ENCODE results near the gene ZC3H15. TPM values are rescaled to one million over a fixed set of nuclear protein-coding genes. Genes with fewer than 3 reads are reported as not detected.
A peak's percentile ranks its signal among the peaks of the same experiment; 100 is the strongest.
"Not testable (repeated sequence)": the region's sequence is repeated elsewhere in the genome, so short reads cannot be mapped to it uniquely, and the experiment has no call there.

ZC3H15 gene
- 20.0 TPM for total RNA-seq

- DNase-seq (ENCODE audit: low spot score): peak; percentile 98
Measured at GRCh38 chr2:186485871-186486650, at the start of gene ZC3H15. Gene ZC3H15 (plus strand): TSS chr2:186486260. CDS start chr2:186486383, 123 bp downstream.

DNA sequence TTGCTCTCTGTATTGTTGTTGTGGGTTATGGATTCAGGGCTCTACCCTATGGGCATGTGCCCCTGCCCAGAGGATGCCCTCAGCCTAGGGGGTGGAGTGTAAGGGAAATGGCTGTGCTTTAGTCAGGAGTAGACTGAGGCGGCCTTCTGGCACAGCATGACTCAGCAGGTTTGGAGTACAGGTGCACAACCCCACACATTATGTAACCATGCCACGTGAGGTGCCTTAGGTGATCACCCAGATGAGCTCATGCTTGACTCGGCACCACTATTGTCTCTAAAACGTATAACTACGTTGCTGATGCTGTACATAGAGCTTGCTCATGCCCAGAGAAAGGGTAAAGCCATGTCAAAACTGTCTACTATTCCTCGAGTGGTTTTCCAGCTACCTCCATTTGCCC is 48.3 kb upstream of the ZC3H15 start:
- ATAC-seq (no peak), DNase-seq (ENCODE audit: low spot score) (no peak)

More at GRCh38 chr2:186485871-186486650, at the start of gene ZC3H15:
- peak; percentile 97 for ATAC-seq

DNA sequence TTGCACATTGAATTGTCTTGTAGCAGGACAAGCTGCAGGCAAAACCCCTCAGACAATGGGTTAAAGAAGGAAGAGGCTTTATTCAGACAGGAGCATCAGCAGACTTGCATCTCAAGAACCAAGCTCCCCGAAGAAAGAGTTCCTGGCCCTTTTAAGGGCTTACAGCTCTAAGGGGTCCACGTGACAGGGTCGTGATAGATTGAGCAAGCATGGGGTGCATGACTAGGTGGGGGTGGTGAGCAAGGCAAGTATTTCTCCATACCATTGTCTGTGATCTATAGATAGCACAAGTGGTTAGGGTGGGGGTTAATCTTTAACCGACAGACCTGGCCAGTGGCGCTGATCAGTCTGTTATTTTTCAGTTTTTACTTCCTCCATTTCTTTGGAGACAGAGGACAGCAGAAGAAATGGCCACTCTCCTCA is 46.4 kb upstream of the ZC3H15 start:
- DNase-seq (ENCODE audit: low spot score); ATAC-seq: not testable (repeated sequence)

DNA sequence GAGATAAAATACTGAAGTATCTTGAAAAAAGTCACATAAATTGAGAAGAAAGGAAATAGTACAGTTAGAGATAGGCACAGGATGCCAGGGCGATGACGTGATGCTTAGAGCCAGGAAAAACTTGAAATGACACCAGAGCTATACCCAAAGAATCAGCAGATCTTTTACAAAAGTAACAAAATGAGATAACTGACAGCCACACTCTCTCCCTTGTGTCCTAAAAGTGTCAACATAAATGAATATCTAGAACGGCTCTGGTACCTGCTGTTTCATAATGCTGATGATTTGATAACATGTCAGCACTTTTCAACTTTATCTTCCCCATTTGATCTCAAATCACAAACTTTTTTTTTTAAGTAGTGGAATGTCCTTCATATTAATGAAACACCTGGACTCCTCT is 45.6 kb upstream of the ZC3H15 start:
- DNase-seq (ENCODE audit: low spot score): no peak
- no peak for ATAC-seq

GRCh38 chr2:186442885-186443284 is 43.2 kb upstream of the ZC3H15 start:
- ATAC-seq (no peak), DNase-seq (ENCODE audit: low spot score) (no peak)

DNA sequence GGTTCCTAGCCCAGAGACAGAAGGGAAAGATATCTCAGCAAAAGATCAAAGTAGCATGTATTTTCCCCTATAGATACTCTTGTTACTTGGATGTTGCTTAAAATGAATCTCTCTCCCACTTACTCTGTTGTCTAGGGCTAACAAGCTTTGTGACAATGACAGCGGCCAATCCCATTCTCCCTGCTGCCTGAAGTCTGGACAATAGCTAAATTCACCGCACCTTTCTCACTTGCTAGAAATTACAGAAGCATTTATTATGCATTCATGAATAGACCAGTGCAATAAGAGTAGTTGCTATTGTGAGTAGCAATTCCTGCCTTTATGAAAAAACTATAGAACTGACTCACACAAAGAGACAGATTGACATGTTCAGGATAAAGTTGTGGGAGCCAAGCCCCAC is 42.2 kb upstream of the ZC3H15 start:
- ATAC-seq: no peak
- DNase-seq (ENCODE audit: low spot score): no peak

DNA sequence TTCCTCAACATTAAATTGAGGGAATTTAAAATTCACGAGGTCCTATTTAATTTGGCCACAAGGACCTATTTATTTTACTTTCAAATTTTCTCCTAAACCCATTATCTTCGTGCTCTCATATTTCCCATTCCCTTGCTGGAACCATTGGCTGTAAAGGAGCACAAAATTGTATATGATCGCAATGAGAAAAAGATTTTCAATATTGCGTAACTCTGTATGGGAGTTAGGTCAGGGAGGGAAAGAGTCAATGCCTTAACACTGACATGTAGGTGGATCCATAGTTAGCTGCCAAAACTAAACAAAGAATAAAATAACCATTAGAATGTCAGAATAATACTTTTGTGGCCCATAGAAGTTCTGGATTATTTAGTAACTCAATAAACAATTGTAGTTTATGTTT is 40.6 kb upstream of the ZC3H15 start:
- no peak for ATAC-seq

GRCh38 chr2:186455613-186456012 is 30.4 kb upstream of the ZC3H15 start:
- no peak for DNase-seq (ENCODE audit: low spot score)
- no peak for ATAC-seq

More for the DNA sequence above, 40.6 kb upstream of the ZC3H15 start:
- DNase-seq (ENCODE audit: low spot score): no peak

GRCh38 chr2:186456941-186457340 is 29.1 kb upstream of the ZC3H15 start:
- DNase-seq (ENCODE audit: low spot score) (no peak), ATAC-seq (no peak)

GRCh38 chr2:186457908-186458307 is 28.2 kb upstream of the ZC3H15 start:
- no peak for ATAC-seq

DNA sequence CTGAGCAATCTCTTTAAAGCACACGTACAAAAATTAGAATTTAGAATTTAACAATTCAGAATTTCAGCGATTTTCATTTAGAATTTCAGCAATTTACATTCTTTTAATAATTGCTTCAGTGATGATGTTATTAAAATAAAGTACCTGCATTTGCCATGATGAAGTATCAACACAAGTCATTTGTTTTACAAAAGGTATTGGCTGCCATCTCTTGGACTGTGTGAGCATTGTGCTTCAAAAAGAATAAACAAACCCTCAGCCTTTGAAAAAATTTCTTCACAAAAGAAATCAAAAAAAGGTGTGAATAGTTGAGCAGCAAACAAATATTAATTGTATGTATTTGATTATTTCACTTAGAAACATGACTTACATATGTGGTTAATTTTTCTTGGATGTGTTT is 27.1 kb upstream of the ZC3H15 start:
- DNase-seq (ENCODE audit: low spot score): no peak
- peak; percentile 39 for ATAC-seq

More at GRCh38 chr2:186457908-186458307, 28.2 kb upstream of the ZC3H15 start:
- no peak for DNase-seq (ENCODE audit: low spot score)

- DNase-seq (ENCODE audit: low spot score) (no peak), ATAC-seq (peak; percentile 81)
Measured at GRCh38 chr2:186460465-186460864, 25.6 kb upstream of the ZC3H15 start.

DNA sequence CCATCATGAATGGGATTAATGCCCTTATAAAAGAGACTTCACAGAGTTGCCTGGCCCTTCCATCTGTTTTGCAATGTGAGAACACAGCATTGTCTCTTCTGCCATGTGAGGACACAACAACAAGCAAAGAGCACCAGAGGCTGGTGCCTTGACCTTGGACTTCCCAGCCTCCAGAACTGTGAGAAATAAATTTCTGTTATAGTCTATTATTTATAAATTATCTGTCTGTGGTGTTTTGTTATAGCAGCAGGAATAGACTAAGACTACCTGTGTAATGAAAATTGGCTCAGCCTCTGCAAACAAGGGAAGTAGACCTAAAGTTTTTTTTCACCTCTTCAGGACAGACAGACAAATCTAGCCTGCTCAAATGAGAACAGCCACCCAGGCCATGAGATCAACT is 19.3 kb upstream of the ZC3H15 start:
- ATAC-seq (no peak), DNase-seq (ENCODE audit: low spot score) (no peak)

- DNase-seq (ENCODE audit: low spot score): no peak
- ATAC-seq: no peak
Measured at GRCh38 chr2:186467421-186467820, 18.6 kb upstream of the ZC3H15 start.

DNA sequence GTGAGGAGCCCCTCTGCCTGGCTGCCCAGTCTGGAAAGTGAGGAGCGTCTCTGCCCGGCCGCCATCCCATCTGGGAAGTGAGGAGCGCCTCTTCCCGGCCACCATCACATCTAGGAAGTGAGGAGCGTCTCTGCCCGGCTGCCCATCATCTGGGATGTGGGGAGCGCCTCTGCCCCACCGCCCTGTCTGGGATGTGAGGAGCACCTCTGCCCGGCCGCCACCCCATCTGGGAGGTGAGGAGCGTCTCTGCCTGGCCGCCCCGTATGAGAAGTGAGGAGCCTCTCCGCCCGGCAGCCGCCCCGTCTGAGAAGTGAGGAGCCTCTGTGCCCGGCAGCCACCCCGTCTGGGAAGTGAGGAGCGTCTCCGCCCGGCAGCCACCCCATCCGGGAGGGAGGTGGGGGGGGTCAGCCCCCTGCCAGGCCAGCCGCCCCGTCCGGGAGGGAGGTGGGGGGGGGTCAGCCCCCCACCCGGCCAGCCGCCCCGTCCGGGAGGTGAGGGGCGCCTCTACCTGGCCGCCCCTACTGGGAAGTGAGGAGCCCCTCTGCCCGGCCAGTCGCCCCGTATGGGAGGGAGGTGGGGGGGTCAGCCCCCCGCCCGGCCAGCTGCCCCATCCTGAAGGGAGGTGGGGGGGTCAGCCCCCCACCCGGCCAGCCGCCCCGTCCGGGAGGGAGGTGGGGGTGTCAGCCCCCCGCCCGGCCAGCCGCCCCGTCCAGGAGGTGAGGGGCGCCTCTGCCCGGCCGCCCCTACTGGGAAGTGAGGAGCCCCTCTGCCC is 13.2 kb upstream of the ZC3H15 start:
- not testable (repeated sequence) for ATAC-seq; DNase-seq (ENCODE audit: low spot score)

- ATAC-seq; DNase-seq (ENCODE audit: low spot score): not testable (repeated sequence)
Measured at GRCh38 chr2:186474239-186474638, 11.8 kb upstream of the ZC3H15 start.

- DNase-seq (ENCODE audit: low spot score): no peak
- no peak for ATAC-seq
Measured at GRCh38 chr2:186477790-186478189, 8.3 kb upstream of the ZC3H15 start.

DNA sequence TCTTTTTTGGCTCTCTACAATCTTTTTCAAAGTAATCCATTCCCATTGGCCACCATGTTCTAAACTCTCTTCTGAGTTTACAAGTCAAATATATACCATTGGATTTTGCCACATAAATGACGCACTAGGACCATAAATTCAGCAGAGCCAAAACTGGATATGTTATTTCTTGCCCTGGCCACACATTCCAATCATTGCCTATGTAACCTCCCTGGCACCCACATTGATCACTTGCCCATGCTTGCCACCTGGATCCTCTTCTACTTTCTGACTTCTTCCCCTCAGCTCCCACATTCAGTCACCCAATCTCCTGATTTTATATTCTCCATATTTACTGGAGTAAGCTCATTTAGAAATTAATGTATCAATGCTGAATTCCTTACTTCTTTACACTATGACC is 5.1 kb upstream of the ZC3H15 start:
- DNase-seq (ENCODE audit: low spot score) (no peak), ATAC-seq (no peak)

DNA sequence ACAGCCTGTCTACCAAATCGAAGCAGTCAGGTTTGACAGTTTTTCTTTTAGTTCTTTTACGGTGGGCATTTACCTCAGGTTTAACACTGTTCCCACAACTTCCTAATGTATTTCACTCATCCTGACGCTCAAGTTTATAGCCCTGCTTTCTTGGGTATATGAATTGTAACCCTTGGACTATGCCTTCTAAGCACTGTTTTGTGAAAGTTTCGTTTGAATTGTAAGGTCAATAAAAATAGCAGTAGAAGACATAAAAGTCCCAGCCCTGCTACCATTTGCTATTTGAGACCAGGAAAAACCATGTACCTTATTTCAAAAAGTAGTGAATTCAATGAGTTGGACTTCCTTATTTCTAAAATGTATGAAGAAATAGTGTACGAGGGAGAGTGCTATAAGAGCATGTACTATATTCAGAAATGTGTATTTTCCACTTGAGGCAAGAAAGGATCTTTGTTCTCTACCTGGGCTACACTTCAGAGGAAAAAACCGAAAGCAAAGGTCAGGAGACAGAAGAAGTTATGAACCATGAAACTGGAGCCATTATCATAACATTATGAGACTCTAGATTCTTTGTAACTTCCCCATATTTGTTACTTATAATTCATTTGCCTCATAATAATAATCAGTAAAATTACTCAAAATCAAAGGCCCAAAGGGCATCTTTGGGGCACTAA is 1.9 kb upstream of the ZC3H15 start:
- ATAC-seq: no peak
- DNase-seq (ENCODE audit: low spot score): no peak

DNA sequence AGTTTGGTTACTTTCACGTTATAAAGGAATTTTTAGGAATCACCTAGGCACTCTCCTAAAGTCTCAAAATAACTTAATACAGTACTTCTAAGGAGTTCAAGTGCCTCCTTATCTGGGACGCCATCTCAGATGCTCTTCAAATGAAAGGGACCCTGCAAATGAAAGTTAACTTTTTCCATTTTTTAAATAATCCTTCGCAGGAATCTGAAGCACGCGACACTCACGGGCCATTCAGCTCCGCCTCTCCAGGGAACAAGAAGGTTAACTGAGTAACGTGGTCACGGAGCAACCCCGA is 537 bp upstream of the ZC3H15 start:
- DNase-seq (ENCODE audit: low spot score) (no peak), ATAC-seq (no peak)
